ENCODE results near the gene RGS5.

RGS5 gene

GRCh38 chr1:163120372-163120771 lies 82.3 kb downstream of the RGS5 start:
- DNase-seq (ENCODE audit: low read depth in 1 of 2, low spot score in 1 of 2), result no peak
- no peak for TF ChIP-seq JUND (IDR thresholded peaks at IDR 0.05; ENCODE audit: low read depth)
- in situ Hi-C loops (cut with HindIII; ENCODE audit: low pct_unique_long_range_greater_than_20kb, low sequenced_read_pairs), result no loop called here

- no peak for DNase-seq (ENCODE audit: low read depth in 1 of 2, low spot score in 1 of 2)
- no peak for TF ChIP-seq JUND (IDR thresholded peaks at IDR 0.05; ENCODE audit: low read depth)
- in situ Hi-C loops (cut with HindIII; ENCODE audit: low pct_unique_long_range_greater_than_20kb, low sequenced_read_pairs), result no loop called here
Measured at GRCh38 chr1:163119707-163120106, 83.0 kb downstream of the RGS5 start.

- TF ChIP-seq JUND (IDR thresholded peaks at IDR 0.05; ENCODE audit: low read depth), result no peak
- in situ Hi-C loops (cut with HindIII; ENCODE audit: low pct_unique_long_range_greater_than_20kb, low sequenced_read_pairs), result no loop called here
- no peak for DNase-seq (ENCODE audit: low read depth in 1 of 2, low spot score in 1 of 2)
Measured at GRCh38 chr1:163115887-163116286, 86.8 kb downstream of the RGS5 start.

GRCh38 chr1:163107655-163108054 lies 95.1 kb downstream of the RGS5 start:
- DNase-seq (ENCODE audit: low read depth in 1 of 2, low spot score in 1 of 2), result no peak
- TF ChIP-seq JUND (IDR thresholded peaks at IDR 0.05; ENCODE audit: low read depth), result no peak
- in situ Hi-C loops (cut with HindIII; ENCODE audit: low pct_unique_long_range_greater_than_20kb, low sequenced_read_pairs), result no loop called here

- no peak for DNase-seq (ENCODE audit: low read depth in 1 of 2, low spot score in 1 of 2)
- no peak for TF ChIP-seq JUND (IDR thresholded peaks at IDR 0.05; ENCODE audit: low read depth)
- in situ Hi-C loops (cut with HindIII; ENCODE audit: low pct_unique_long_range_greater_than_20kb, low sequenced_read_pairs), result no loop called here
Measured at GRCh38 chr1:163106364-163106987, 96.2 kb downstream of the RGS5 start.

GRCh38 chr1:163104385-163105099 lies 98.2 kb downstream of the RGS5 start:
- no peak for DNase-seq (ENCODE audit: low read depth in 1 of 2, low spot score in 1 of 2)
- in situ Hi-C loops (cut with HindIII; ENCODE audit: low pct_unique_long_range_greater_than_20kb, low sequenced_read_pairs), result no loop called here
- TF ChIP-seq JUND (IDR thresholded peaks at IDR 0.05; ENCODE audit: low read depth), result no peak

- TF ChIP-seq JUND (IDR thresholded peaks at IDR 0.05; ENCODE audit: low read depth), result no peak
- in situ Hi-C loops (cut with HindIII; ENCODE audit: low pct_unique_long_range_greater_than_20kb, low sequenced_read_pairs), result no loop called here
- DNase-seq (ENCODE audit: low read depth in 1 of 2, low spot score in 1 of 2), result no peak
Measured at GRCh38 chr1:163102590-163102989, 100.1 kb downstream of the RGS5 start.

- DNase-seq (ENCODE audit: low read depth in 1 of 2, low spot score in 1 of 2), result no peak
- TF ChIP-seq JUND (IDR thresholded peaks at IDR 0.05; ENCODE audit: low read depth), result no peak
- in situ Hi-C loops (cut with HindIII; ENCODE audit: low pct_unique_long_range_greater_than_20kb, low sequenced_read_pairs), result no loop called here
Measured at GRCh38 chr1:163095213-163095612, 107.5 kb downstream of the RGS5 start.

- no peak for DNase-seq (ENCODE audit: low read depth in 1 of 2, low spot score in 1 of 2)
- TF ChIP-seq JUND (IDR thresholded peaks at IDR 0.05; ENCODE audit: low read depth), result no peak
- in situ Hi-C loops (cut with HindIII; ENCODE audit: low pct_unique_long_range_greater_than_20kb, low sequenced_read_pairs), result no loop called here
Measured at GRCh38 chr1:163094589-163094988, 108.1 kb downstream of the RGS5 start.

GRCh38 chr1:163094182-163094581 lies 108.5 kb downstream of the RGS5 start:
- in situ Hi-C loops (cut with HindIII; ENCODE audit: low pct_unique_long_range_greater_than_20kb, low sequenced_read_pairs), result no loop called here

GRCh38 chr1:163093579-163093978 lies 109.1 kb downstream of the RGS5 start:
- TF ChIP-seq JUND (IDR thresholded peaks at IDR 0.05; ENCODE audit: low read depth), result no peak
- DNase-seq (ENCODE audit: low read depth in 1 of 2, low spot score in 1 of 2), result no peak
- in situ Hi-C loops (cut with HindIII; ENCODE audit: low pct_unique_long_range_greater_than_20kb, low sequenced_read_pairs), result no loop called here

More at GRCh38 chr1:163094182-163094581, 108.5 kb downstream of the RGS5 start:
- DNase-seq (ENCODE audit: low read depth in 1 of 2, low spot score in 1 of 2), result no peak
- no peak for TF ChIP-seq JUND (IDR thresholded peaks at IDR 0.05; ENCODE audit: low read depth)

GRCh38 chr1:163093169-163093568 lies 109.5 kb downstream of the RGS5 start:
- no peak for TF ChIP-seq JUND (IDR thresholded peaks at IDR 0.05; ENCODE audit: low read depth)
- in situ Hi-C loops (cut with HindIII; ENCODE audit: low pct_unique_long_range_greater_than_20kb, low sequenced_read_pairs), result no loop called here
- DNase-seq (ENCODE audit: low read depth in 1 of 2, low spot score in 1 of 2), result no peak

All from T47D (cell line).